ENCODE data around the gene ANKRD7.
A peak's percentile ranks its signal among the peaks of the same experiment; 100 is the strongest.

The ANKRD7 gene

DNA sequence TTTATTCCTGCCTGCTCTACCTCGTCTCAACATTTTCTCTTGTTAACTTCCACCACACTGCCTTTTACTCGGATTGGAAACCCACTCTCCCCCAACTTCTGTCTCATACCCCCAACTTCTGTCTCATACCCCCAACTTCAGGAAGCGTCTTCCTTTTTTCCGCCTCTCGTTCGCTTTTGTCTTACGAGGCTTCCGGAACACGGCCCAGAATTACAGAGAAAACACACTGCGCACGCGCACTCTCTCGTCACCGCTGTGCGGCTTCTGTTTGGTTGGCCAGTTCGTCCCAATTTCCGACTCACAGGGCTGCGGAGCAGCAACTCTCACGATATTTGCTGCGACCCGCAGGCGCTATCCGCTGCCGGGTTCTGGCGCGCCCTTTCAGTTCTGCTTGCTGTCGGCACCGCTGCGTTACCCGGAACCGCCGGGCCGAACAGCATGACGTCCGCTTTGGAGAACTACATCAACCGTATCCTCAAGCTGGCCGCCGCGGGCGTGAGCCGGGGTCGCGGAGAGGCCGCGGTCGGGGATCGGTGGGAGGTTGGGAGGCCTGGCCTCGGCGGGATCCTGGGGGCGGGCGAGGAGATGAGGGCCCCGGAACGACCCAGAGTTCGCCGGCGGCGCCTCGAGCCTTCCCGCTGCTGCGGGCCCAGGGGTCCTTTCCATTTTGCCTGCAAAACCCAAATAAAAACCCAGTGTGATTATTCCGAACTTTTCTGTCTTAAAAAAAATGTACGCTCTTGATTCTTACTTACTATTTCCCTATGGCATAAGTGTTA is 40.5 kb upstream of the ANKRD7 start, which contains the start of gene LSM8 (continued):
- TF ChIP-seq, protein P1, sequence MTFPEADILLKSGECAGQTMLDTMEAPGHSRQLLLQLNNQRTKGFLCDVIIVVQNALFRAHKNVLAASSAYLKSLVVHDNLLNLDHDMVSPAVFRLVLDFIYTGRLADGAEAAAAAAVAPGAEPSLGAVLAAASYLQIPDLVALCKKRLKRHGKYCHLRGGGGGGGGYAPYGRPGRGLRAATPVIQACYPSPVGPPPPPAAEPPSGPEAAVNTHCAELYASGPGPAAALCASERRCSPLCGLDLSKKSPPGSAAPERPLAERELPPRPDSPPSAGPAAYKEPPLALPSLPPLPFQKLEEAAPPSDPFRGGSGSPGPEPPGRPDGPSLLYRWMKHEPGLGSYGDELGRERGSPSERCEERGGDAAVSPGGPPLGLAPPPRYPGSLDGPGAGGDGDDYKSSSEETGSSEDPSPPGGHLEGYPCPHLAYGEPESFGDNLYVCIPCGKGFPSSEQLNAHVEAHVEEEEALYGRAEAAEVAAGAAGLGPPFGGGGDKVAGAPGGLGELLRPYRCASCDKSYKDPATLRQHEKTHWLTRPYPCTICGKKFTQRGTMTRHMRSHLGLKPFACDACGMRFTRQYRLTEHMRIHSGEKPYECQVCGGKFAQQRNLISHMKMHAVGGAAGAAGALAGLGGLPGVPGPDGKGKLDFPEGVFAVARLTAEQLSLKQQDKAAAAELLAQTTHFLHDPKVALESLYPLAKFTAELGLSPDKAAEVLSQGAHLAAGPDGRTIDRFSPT (tag by site-specific recombination; IDR thresholded peaks at IDR 0.05), result no peak
- no peak for TF ChIP-seq ZNF157 (tag by site-specific recombination; IDR thresholded peaks at IDR 0.05)
- no peak for TF ChIP-seq ZNF112 (tag by site-specific recombination; IDR thresholded peaks at IDR 0.05)
- no peak for TF ChIP-seq ZNF292 (tag by site-specific recombination; IDR thresholded peaks at IDR 0.05; ENCODE audit: borderline replicate concordance, low read depth)
- TF ChIP-seq ZNF19 (tag by site-specific recombination; IDR thresholded peaks at IDR 0.05; ENCODE audit: low read depth), result no peak
- TF ChIP-seq SCRT2 (tag by site-specific recombination; IDR thresholded peaks at IDR 0.05), result no peak
- TF ChIP-seq ZNF426 (tag by site-specific recombination; IDR thresholded peaks at IDR 0.05), result no peak
- TF ChIP-seq ZNF621 (tag by site-specific recombination; IDR thresholded peaks at IDR 0.05), result no peak
- TF ChIP-seq ZNF514 (tag by site-specific recombination; IDR thresholded peaks at IDR 0.05), result no peak
- TF ChIP-seq FEZF1 (tag by site-specific recombination; IDR thresholded peaks at IDR 0.05), result no peak
- TF ChIP-seq ZNF548 (tag by site-specific recombination; IDR thresholded peaks at IDR 0.05), result no peak
- TF ChIP-seq, protein P2, sequence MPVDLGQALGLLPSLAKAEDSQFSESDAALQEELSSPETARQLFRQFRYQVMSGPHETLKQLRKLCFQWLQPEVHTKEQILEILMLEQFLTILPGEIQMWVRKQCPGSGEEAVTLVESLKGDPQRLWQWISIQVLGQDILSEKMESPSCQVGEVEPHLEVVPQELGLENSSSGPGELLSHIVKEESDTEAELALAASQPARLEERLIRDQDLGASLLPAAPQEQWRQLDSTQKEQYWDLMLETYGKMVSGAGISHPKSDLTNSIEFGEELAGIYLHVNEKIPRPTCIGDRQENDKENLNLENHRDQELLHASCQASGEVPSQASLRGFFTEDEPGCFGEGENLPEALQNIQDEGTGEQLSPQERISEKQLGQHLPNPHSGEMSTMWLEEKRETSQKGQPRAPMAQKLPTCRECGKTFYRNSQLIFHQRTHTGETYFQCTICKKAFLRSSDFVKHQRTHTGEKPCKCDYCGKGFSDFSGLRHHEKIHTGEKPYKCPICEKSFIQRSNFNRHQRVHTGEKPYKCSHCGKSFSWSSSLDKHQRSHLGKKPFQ (tag by site-specific recombination; IDR thresholded peaks at IDR 0.05), result no peak
- peak; percentile 64; the same call in 1 of the 2 replicates for TF ChIP-seq ZNF394 (tag by site-specific recombination; IDR thresholded peaks at IDR 0.05; ENCODE audit: borderline replicate concordance)
- TF ChIP-seq ZNF223 (tag by site-specific recombination; IDR thresholded peaks at IDR 0.05), result no peak
- TF ChIP-seq MZF1 (tag by site-specific recombination; IDR thresholded peaks at IDR 0.05; ENCODE audit: borderline replicate concordance), result no peak
- TF ChIP-seq, protein P3, sequence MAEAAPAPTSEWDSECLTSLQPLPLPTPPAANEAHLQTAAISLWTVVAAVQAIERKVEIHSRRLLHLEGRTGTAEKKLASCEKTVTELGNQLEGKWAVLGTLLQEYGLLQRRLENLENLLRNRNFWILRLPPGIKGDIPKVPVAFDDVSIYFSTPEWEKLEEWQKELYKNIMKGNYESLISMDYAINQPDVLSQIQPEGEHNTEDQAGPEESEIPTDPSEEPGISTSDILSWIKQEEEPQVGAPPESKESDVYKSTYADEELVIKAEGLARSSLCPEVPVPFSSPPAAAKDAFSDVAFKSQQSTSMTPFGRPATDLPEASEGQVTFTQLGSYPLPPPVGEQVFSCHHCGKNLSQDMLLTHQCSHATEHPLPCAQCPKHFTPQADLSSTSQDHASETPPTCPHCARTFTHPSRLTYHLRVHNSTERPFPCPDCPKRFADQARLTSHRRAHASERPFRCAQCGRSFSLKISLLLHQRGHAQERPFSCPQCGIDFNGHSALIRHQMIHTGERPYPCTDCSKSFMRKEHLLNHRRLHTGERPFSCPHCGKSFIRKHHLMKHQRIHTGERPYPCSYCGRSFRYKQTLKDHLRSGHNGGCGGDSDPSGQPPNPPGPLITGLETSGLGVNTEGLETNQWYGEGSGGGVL (tag by site-specific recombination; IDR thresholded peaks at IDR 0.05), result 0 out of 2 replicates have a peak, but pooled peaks have one; percentile 12
- no peak for TF ChIP-seq ZNF529 (tag by site-specific recombination; IDR thresholded peaks at IDR 0.05; ENCODE audit: insufficient replicate concordance)
- TF ChIP-seq, protein P4, sequence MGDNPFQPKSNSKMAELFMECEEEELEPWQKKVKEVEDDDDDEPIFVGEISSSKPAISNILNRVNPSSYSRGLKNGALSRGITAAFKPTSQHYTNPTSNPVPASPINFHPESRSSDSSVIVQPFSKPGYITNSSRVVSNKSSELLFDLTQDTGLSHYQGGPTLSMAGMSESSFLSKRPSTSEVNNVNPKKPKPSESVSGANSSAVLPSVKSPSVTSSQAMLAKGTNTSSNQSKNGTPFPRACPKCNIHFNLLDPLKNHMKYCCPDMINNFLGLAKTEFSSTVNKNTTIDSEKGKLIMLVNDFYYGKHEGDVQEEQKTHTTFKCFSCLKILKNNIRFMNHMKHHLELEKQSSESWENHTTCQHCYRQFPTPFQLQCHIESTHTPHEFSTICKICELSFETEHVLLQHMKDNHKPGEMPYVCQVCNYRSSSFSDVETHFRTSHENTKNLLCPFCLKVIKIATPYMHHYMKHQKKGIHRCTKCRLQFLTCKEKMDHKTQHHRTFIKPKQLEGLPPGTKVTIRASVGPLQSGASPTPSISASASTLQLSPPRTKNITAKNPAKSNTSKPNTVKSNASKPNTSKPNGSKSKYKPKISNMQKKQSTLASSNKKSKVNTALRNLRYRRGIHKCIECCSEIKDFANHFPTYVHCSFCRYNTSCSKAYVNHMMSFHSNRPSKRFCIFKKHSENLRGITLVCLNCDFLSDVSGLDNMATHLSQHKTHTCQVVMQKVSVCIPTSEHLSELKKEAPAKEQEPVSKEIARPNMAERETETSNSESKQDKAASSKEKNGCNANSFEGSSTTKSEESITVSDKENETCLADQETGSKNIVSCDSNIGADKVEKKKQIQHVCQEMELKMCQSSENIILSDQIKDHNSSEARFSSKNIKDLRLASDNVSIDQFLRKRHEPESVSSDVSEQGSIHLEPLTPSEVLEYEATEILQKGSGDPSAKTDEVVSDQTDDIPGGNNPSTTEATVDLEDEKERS (tag by site-specific recombination; IDR thresholded peaks at IDR 0.05), result 0 out of 2 replicates have a peak, but pooled peaks have one; percentile 23
- no peak for TF ChIP-seq GLI2 (tag by site-specific recombination; IDR thresholded peaks at IDR 0.05; ENCODE audit: borderline replicate concordance, low read depth)
- peak; percentile 75; the same call in 1 of the 2 replicates for TF ChIP-seq ZNF561 (tag by site-specific recombination; IDR thresholded peaks at IDR 0.05; ENCODE audit: borderline replicate concordance)
- TF ChIP-seq ZNF2 (tag by site-specific recombination; IDR thresholded peaks at IDR 0.05), result peak; percentile 61
- TF ChIP-seq, protein P5, sequence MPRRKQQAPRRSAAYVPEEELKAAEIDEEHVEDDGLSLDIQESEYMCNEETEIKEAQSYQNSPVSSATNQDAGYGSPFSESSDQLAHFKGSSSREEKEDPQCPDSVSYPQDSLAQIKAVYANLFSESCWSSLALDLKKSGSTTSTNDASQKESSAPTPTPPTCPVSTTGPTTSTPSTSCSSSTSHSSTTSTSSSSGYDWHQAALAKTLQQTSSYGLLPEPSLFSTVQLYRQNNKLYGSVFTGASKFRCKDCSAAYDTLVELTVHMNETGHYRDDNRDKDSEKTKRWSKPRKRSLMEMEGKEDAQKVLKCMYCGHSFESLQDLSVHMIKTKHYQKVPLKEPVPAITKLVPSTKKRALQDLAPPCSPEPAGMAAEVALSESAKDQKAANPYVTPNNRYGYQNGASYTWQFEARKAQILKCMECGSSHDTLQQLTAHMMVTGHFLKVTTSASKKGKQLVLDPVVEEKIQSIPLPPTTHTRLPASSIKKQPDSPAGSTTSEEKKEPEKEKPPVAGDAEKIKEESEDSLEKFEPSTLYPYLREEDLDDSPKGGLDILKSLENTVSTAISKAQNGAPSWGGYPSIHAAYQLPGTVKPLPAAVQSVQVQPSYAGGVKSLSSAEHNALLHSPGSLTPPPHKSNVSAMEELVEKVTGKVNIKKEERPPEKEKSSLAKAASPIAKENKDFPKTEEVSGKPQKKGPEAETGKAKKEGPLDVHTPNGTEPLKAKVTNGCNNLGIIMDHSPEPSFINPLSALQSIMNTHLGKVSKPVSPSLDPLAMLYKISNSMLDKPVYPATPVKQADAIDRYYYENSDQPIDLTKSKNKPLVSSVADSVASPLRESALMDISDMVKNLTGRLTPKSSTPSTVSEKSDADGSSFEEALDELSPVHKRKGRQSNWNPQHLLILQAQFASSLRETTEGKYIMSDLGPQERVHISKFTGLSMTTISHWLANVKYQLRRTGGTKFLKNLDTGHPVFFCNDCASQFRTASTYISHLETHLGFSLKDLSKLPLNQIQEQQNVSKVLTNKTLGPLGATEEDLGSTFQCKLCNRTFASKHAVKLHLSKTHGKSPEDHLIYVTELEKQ (tag by site-specific recombination; IDR thresholded peaks at IDR 0.05; ENCODE audit: borderline replicate concordance), result no peak
- no peak for TF ChIP-seq ZNF239 (tag by site-specific recombination; IDR thresholded peaks at IDR 0.05)
- no peak for TF ChIP-seq ZNF248 (tag by site-specific recombination; IDR thresholded peaks at IDR 0.05)
- TF ChIP-seq ZNF670 (tag by site-specific recombination; IDR thresholded peaks at IDR 0.05; ENCODE audit: low read depth), result no peak
- peak; percentile 37; the same call in 1 of the 2 replicates for TF ChIP-seq ZNF24 (tag by site-specific recombination; IDR thresholded peaks at IDR 0.05)
- 0 out of 2 replicates have a peak, but pooled peaks have one; percentile 27 for TF ChIP-seq GLIS1 (tag by site-specific recombination; IDR thresholded peaks at IDR 0.05)
